ENCODE results near the gene GALNTL6.
"Not testable (repeated sequence)": the region's sequence is repeated elsewhere in the genome, so short reads cannot be mapped to it uniquely, and the experiment has no call there.

Gene GALNTL6

DNA sequence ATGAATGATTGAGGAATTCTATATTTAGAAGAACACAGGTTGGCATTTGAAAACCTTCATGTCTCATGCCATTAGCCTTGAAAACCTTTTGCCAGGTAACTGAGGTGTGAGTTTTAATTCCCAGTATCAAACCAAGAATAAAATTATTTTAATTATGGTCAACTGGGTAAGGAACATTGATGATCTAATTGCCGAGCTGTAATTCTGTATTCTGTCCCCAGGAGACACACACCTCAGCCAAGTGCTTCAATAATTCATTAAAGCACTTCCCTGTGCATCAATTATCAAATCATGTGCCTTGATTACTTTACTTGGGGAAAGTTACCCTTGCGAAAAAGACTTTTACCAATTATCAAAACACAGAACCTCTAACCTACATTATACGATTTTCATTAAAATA is 1023.5 kb downstream of the GALNTL6 start:
- DNase-seq = no peak

DNA sequence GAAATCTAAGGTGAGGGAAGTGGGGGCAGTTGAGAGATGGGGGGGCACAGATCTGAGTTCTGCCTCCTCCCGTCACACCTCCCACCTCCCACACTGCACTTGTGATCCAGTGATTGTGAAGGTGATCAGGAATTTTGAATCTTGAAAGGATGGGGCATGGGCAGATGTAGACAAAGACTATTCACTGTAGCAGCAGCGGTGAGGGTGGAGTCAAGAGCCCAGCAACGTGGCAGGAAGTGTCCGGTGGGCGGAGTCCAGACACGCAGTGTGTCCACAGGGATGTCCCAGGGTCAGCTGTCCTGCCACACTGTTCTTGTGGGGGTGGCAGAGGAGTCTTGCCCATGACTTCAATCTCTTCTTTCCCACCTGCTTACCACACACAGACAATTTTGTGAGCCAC is 1024.9 kb downstream of the GALNTL6 start:
- no peak for DNase-seq

DNA sequence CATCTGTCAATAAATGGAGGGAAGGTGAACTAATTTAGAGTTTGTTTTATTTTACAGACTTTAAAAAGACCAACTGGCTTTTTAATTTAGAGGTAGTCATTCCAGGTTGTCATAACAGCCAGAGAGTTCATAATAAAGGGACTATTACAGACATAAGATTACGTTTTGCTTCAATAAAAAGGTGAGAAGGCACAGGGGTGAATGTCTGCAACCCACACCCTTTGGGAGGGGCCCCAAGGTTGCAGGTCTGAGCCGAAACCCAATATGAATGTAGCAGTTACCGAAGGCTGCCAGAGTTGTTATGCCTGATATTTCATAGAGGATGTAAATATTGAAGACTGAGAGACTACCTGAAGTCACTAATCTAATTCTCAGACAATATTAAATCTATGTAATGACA is 1025.7 kb downstream of the GALNTL6 start:
- DNase-seq = no peak

DNA sequence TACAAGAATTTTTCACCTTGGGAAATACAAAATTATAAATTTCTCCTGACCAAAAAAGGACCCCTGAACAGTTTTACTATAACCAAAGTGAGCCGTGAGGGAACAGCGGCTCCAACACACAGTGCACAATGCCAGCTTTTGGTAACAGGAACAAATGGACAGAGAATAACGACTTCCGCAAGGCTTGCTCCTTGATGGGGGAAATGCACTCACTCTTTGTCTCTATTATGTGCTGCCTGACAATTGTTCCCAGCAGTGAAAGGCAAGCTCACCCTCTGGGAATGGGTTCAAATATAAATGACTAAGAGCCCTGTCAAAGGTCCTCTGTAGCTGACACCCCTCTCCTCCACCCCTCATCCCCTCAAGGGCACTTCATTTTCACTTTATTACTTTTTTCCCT is 1029.6 kb downstream of the GALNTL6 start:
- no peak for DNase-seq

DNA sequence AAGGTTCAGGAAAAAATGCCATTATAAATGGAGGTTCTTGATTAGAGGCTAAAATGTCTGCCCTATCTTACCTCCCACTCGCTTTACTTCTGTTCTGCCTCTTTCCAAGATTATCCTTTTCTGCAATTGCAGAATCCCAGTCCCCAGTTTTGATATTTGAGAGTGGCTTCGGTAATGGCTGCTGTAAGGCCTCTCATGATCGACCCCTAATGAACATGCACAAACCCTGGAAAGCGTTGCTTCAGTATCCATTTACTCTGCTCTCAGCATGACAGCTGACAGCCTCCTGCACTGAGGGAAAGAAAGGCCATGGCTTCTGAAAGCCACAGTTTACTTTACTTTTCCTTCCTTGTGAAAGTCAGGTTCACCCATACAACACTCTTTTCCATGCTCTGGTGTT is 1030.0 kb downstream of the GALNTL6 start:
- no peak for DNase-seq

DNA sequence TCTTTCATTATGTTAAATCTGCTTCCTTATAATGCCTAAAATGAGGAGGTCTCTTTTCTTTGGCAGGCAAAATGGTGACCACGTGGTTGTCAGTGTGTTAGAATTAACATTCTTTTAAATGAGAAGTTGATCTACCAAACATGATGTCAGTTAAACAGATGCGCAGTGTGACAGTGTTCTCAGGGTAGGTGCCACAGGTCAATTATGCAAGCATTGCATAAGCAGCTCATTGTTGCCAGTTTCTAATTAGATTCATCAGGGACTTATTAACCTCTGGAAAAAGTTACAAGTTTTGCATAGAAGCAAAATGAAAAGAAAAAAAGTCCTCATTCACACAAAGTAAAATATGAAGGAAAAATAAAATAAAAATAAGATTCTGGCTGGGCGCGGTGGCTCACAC is 1031.4 kb downstream of the GALNTL6 start:
- no peak for DNase-seq

DNA sequence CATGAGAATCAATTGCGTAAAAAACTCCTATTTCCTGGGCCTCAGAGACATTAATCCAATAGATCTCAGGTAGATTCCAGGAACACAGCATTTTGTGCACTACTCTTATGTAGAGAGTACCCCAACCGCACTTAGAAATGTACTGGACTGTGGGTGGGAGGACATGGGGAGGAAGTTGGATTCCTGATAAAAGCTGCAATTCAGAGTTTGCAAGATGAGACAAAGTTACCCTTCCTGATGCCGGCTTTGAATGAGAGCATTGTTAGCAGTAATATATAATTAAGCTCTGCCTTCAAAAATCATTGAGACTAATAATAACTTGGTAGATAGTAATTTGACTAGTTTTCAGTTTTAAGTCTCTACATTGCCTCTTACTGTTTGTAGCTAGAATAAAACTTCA is 1032.1 kb downstream of the GALNTL6 start:
- DNase-seq = no peak

DNA sequence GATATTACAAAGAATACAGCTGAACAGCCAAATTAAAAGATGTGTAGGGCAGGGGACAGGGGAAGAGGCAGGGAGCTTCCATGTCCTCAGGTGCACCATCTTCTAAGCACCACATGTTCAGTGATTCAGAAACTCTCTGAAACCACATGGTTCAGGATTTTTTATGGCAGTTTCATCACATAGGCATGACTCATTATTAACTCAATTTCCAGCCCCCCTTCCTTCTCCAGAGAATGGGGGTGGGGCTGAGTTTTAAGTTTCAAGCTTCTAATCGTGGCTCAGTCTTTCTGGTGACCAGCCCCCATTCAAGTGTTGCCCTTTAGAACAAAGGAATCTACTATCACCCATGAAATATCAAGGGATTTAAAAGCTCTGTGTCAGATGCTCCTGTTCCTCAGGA is 1037.6 kb downstream of the GALNTL6 start:
- DNase-seq = no peak

DNA sequence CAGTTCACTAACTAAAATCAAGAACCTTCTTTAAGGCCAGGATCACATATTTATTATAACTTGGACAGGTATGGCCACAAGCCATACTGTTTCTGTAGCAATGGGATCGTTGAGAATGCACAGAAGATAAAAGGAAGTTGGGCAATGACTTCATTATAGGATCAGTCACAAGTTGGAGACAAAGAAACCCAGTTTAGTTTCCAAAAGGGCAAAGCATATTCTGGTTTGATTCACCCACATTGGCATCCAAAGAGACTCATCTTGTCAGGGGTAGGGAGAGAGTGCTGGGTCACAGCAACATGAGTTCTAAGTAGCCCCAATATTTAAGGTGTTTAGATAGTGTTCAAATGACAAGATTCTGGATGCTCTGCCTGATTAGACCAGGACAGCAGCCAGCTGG is 1038.3 kb downstream of the GALNTL6 start:
- DNase-seq = no peak

DNA sequence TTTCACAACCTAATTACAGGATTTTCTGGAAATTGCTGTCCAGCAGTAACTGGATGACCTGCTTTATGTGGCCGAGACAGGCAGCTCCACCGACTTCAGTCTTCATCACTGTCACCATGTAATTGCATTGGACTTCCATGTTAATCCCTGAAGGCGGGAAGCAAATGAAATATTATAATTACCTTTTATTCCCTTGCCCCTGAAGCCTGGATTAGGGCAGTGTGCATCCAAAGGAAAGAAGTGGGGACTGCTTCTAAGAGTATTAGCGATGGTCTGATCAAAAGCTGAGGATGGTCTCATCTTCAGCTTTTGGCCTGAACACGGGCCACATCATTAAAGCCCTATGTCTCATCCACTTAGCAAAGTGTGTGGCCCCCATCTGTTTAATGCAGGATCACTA is 1043.8 kb downstream of the GALNTL6 start:
- no peak for DNase-seq

DNA sequence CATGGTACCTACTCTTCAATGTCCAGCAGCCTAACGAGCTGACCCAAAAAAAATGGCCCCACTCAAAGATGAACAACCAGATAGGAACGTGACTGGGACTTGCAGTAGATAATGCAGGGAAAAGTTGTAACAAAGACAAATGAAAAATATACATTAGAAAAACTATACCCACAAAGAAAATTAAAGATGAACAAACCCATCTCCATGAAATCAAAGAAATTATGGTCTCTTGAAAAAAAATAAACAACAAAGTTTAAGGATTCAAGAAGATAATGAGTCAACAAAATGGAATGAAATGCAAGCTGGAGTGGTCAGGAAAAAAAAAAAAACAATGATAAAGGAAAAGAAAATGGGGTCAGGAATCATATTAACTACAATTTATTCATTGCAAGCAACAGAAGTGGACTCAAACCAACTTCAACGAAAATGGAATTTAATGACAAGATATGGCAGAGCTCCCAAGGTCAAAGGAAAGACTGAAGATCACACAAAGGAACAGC is 1045.6 kb downstream of the GALNTL6 start:
- no peak for DNase-seq

DNA sequence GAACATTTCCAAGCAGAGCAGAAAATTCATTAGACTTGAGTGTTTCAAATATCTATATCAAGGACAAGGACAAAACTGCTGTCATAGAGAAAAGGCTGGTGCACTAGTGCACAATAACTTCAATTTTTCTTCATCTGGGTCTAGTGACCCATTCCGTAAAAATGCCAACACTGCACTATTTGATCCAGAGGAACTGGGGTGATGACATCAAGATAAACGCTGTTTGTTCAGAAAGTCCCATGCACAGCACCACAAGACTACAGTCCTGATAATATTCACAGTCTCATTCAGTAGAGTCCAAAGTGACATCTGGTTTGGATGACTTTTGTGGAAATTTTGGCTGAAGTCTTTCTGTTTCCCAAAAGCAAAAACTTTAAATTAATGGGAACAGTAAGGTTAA is 1051.9 kb downstream of the GALNTL6 start:
- no peak for DNase-seq

DNA sequence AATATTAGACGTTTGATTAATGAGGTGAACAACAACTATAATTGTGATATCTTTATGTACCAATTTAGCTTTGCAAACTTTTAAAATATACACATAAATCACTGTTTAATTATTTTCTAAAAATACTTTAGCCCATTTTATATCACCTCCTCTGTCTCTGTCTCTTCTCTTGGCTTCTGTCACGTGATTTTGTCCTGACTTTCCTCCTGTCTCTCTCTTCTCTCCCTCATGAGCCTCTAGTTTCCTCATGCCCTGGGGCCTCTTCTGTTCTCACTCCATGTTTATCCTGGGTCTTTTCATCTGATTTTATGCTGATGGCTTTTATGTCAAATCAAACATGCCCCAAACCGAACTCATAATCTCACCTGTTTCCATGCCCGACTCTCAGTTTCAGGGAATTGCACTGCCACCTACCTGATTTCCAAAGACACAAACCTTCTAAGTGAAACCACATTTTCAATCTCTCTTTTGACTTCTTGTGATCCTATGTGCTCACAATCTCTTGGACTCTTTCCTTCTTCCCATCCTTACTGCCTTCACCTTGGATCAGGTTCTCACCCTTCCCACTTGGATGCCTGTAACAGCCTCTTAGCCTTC is 1052.4 kb downstream of the GALNTL6 start:
- no peak for DNase-seq

DNA sequence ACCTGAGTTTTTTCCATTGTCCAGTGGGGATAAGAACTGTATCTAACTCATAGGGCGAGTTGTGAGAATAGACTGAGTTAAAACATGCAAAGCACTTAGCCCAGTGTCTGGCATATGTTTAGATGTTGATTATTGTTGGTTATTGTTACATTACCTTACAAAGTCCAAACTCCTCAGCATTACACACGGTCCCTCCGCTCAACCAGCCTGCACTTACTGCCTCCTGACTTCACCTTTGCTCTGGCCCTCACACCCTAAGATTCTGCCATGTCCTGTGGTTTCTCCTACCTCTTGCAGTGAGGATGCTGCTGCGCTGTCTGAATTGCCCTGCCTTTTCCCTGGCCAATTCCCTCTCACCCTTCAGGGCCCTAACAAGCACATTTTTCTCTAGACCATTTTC is 1053.2 kb downstream of the GALNTL6 start:
- no peak for DNase-seq

DNA sequence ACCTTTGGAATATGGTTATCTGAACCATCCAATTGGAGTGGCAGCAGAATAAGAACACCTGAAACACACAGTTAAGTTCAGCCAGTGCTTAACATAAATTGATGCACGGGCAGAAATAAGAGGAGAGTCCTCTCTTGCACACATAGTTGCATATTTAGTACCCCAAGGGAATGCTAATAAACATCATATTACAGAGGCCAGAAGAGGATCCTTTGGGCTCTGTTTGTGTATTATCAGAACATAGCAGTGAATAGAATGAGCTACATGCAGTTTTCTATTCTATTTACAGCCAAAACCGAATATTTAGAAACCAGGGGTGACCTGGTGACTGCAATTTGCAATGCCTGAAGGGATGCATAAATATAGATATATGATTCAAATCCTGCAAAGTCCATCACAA is 1054.6 kb downstream of the GALNTL6 start:
- no peak for DNase-seq

DNA sequence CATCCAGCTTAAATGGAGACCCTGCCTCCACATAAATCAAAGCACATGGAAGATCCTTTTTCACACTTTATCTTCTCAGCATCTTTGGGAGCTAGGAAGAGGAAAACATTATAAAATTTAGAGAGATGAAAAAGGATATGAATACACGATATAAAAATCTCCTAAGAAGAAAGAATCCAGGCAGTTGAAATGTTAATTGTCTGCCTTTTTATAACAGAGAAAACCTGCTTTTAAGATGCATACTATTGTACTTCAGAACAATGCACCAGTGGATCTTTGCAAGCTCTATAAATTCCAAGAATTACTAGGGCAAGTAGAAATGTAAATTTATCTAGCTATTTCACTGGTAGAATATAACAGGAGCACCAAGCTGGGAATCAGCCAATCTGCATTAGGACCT is 1055.1 kb downstream of the GALNTL6 start:
- no peak for DNase-seq

DNA sequence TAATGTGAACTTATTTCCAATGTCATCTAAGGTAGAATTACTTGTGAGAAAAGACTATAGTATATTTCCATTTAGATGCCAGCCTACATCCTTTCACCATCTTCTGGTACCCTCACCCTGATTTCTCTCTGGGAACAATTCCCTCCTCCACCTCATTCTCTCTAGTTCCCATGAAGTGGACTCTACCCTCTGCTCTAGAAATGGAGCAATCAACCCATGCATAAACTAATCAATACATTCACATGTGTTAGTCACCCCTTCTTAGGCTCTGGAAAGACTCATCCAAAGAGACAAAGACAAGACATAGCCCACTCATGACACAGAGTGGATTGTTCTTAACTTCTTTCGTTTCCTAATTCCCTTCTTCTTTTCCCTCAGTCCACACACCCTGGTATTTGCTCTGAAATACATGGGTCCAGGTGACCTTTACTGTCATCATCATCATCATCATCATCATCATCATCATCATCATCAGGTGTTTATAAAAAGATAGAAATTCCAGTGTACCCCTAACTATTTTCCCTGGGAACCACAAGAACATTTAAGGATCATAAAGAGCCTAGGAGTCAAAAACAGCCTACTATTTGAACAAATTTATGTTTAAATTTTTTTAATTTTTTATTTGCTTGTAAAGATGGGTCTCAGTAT is 1056.5 kb downstream of the GALNTL6 start:
- no peak for DNase-seq

DNA sequence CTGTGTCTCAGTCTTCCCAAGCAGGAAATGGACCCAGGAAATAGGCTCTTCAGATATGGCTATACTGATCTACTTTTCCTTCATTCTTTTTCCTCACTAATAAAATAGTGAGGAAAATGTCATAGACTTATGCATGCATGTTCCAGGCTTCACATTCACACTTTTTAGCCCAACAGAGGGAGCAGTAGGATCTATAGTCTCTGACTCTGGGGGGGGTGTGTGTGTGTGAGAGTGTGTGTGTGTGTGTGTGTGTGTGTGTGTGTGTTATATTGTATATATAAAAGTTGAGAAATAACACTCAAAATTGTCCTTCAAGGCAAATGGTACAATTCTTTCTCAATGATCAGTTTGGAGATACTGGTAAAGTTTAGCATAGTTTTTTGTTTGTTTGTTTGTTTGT is 1058.2 kb downstream of the GALNTL6 start:
- no peak for DNase-seq

DNA sequence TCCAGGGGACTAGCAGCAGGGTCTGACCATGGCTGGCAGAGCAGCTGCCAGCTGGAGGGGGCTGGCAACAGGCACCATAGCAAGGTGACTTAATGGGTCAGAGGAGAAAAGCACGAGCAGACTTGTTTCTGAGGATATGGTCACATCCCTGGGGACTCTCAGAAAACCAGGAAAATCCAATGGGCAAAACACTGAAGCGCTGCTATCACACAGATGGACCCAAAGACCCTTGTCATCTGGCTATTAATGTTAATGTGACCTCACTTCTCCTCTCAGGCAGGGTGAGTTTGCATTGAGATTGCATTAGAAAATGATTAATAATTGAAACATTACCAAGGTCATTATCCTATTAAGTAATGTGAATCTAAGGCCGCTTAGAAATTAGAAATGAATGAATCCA is 1061.7 kb downstream of the GALNTL6 start:
- no peak for DNase-seq

DNA sequence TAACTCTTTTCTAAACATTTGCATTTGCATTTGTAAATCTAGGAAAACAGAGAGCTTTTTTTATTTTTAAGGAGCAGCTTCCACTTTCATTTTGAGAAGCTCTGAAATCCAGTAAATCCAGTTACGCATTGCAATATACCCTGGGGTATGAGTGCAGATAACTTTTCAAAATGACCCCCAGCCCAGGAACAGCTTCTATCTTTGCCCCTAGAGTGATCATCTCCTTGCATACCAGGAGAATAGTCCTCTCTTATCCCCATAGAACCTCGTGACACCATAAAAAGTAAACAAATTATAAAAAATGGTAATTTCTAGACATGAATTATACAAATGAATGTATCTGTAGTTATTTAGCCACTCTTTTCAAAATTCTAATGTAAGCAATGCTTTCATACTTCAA is 1063.2 kb downstream of the GALNTL6 start:
- no peak for DNase-seq

DNA sequence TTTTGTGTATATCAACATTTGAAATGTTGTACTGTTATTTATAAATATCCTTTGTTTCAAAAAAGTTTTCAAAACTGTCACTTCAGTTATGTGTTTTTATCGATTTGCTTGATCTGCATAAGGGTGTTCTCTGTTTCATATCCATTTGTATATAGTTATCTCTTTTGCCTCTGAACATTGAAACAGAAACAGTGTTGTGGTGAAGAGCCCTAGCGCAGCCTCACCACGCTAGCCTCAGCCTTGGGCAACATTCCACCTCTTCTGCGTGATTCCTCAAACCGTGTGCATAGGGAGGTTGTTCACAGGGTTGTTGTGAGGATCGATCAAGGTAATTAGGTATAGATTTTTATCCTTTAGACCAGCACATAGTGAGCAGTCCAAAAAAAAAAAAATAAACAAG is 1068.4 kb downstream of the GALNTL6 start:
- no peak for DNase-seq

DNA sequence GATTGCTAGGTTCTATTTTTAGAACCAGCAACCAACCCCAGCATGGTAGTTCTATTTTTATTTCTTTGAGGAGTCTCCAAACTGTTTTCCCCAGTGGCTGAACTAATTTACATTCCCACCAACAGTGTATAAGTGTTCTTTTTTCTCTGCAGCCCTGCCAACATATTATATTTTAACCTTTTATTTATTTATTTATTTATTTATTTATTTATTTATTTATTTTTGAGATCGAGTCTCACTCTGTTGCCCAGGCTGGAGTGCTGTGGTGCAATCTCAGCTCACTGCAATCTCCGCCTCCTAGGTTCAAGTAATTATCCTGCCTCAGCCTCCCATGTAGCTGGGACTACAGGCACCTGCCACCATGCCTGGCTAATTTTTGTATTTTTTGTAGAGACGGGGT is 1074.2 kb downstream of the GALNTL6 start:
- not testable (repeated sequence) for DNase-seq

DNA sequence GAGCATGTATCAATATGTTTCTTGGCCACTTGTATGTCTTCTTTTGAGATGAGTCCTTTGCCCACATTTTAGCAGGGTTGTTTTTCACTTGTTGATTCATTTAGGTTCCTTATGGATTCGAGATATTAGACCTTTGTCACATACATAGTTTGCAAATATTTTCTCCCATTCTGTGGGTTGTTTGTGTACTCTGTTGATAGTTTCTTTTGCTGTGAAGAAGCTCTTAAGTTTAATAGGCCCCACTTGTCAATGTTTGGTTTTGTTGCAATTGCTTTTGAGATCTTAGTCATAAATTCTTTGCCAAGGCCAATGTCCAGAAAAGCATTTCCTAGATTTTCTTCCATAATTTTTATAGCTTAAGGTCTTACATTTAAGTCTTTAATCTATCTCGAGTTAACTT is 1074.8 kb downstream of the GALNTL6 start:
- DNase-seq = no peak

DNA sequence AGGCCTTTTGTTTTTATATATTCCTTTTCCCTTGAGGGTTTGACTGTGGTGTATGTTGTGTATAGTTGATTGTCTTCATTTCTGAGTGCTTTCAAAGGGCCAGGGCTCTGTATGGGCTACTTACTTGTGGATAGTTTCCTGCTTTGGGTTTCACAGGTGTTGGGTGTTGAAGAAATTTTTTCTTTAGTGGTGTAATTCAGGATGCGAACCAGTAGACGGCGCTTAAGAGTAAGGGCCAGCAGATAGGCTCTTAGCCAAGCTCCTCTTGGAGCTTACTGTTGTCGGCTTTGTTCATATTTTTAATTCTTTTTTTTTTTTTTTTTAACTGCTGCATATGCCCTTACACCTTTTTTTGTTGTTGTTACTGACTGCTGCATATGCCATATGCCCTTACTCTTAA is 1079.1 kb downstream of the GALNTL6 start:
- DNase-seq = no peak

DNA sequence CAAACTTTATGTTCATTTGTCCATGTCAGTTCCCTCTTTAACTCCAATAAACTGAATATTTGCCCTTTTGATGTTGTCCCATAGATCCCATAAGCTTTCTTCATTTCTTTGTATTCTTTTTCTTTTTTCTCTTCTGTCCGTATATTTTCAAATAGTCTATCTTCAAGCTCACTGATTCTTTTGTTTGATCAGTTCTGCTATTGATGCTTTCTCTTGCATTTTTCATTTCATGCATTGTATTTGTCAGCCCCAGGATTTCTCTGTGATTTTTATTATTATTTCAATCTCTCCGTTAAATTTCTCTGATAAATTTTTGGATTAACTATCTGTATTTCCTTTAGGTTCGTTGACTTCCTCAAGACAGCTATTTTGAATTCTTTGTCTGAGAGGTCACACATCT is 1082.5 kb downstream of the GALNTL6 start:
- no peak for DNase-seq

All from activated CD8-positive, alpha-beta memory T cell treated with anti-CD3 and anti-CD28 coated beads, Interleukin-2, amount 50 U/mL, for 48 hours (primary cell).